K562 (cell line): ENCODE data around the gene NAPA. TPM values are rescaled to one million over a fixed set of nuclear protein-coding genes. Genes with fewer than 3 reads are reported as not detected.

Experiments used
- ATF2 ChIP-seq: sonication (generic); formaldehyde crosslinking; IDR thresholded peaks from 2 replicates; pipeline ENCODE4 v1.8.1; 2022; ENCODE audit warnings: missing genetic modification reagents
- ERF ChIP-seq: fragments of 450-650 bp; formaldehyde crosslinking; IDR thresholded peaks from 2 replicates; pipeline ENCODE4 v1.4.0; 2020; ENCODE audit warnings: mild to moderate bottlenecking, mixed read lengths
- JUND ChIP-seq, 2 experiments: IDR thresholded peaks; 2 replicates in 1 of 2; 3 replicates in 1 of 2; pipeline ENCODE4 v1.6.1; 2011; ENCODE audit warnings: borderline replicate concordance in 2 of 2, low read depth in 2 of 2, low read length in 2 of 2, improper control_type of control experiment in 1 of 2, missing biosample characterization in 1 of 2, missing genetic modification characterization in 1 of 2, missing genetic modification reagents in 1 of 2
- KLF10 ChIP-seq: fragments of 250-450 bp; sonication (Bioruptor Pico); IDR thresholded peaks from 2 replicates; pipeline ENCODE4 v1.6.1; 2021; ENCODE audit warnings: matching md5 sums
- MAZ ChIP-seq, 2 experiments: fragments of 450-650 bp in 1 of 2; sonication (generic) in 1 of 2; formaldehyde crosslinking; IDR thresholded peaks in 1 of 2; conservative IDR thresholded peaks in 1 of 2; 2 replicates each; pipeline versions ENCODE4 v1.4.0 to v1.5.0; 2020; ENCODE audit warnings: mild to moderate bottlenecking in 1 of 2, missing genetic modification reagents in 1 of 2
- MYBL2 ChIP-seq, 2 experiments: fragments of 450-650 bp in 1 of 2; sonication (generic) in 1 of 2; formaldehyde crosslinking in 1 of 2; IDR thresholded peaks; 2 replicates each; pipeline versions ENCODE4 v1.6.1 to v1.8.1; 2017 to 2022; ENCODE audit warnings: borderline replicate concordance in 1 of 2, inconsistent platforms in 1 of 2, low read depth in 1 of 2, mild to moderate bottlenecking in 1 of 2, missing genetic modification reagents in 1 of 2, moderate library complexity in 1 of 2
- NFXL1 ChIP-seq: fragments of 450-650 bp; formaldehyde crosslinking; IDR thresholded peaks from 2 replicates; pipeline ENCODE4 v1.4.0; 2021; ENCODE audit warnings: mild to moderate bottlenecking
- PHF8 ChIP-seq: fragments of 200-600 bp; sonication (generic); IDR thresholded peaks from 2 replicates; pipeline ENCODE4 v1.6.1; 2012; ENCODE audit warnings: mixed run types, mild to moderate bottlenecking, inconsistent platforms, low read length, moderate library complexity, borderline replicate concordance
- RBM34 ChIP-seq: fragments of 200-400 bp; formaldehyde crosslinking; IDR thresholded peaks from 2 replicates; pipeline ENCODE4 v1.6.1; 2018; ENCODE audit warnings: low read length, borderline replicate concordance; ENCODE audit not compliant: insufficient read depth
- SMAD2 ChIP-seq: fragments of 150-350 bp; IDR thresholded peaks from 2 replicates; pipeline ENCODE4 v1.6.1; 2014; ENCODE audit warnings: low read depth, mild to moderate bottlenecking, low read length
- SP1 ChIP-seq: sonication (generic); formaldehyde crosslinking; IDR thresholded peaks from 2 replicates; pipeline ENCODE4 v1.8.1; 2022; ENCODE audit warnings: mild to moderate bottlenecking, missing genetic modification reagents
- SRF ChIP-seq, 2 experiments: fragments of 250-450, 450-650 bp in 1 of 2; sonication (Bioruptor Pico) in 1 of 2; sonication (generic) in 1 of 2; formaldehyde crosslinking; IDR thresholded peaks; 2 replicates each; pipeline versions ENCODE4 v1.5.0 to v1.5.1; 2020 to 2022; ENCODE audit warnings: mild to moderate bottlenecking in 1 of 2, missing genetic modification reagents in 1 of 2
- TAF1 ChIP-seq: IDR thresholded peaks from 2 replicates; pipeline ENCODE4 v1.6.1; 2011; ENCODE audit warnings: mild to moderate bottlenecking, low read length, moderate library complexity; ENCODE audit not compliant: insufficient read depth, control insufficient read depth, severe bottlenecking; ENCODE audit errors: extremely low read depth
- TRIM25 ChIP-seq: fragments of 450-650 bp; IDR thresholded peaks from 2 replicates; pipeline ENCODE4 v1.7.0; 2016; ENCODE audit warnings: borderline replicate concordance
- ZBTB11 ChIP-seq, 3 experiments: fragments of 200-800 bp in 1 of 3; fragments of 250-450 bp in 1 of 3; fragments of 450-650 bp in 1 of 3; sonication (Bioruptor Pico) in 1 of 3; sonication (Bioruptor generic) in 1 of 3; formaldehyde crosslinking in 1 of 3; IDR thresholded peaks; 2 replicates each; pipeline versions ENCODE4 v1.6.1 to v1.8.0; 2016 to 2022; ENCODE audit warnings: mild to moderate bottlenecking in 2 of 3, missing genetic modification characterization in 2 of 3, missing compliant biosample characterization in 1 of 3, moderate library complexity in 1 of 3
- ZNF146 ChIP-seq: IDR thresholded peaks from one replicate; pipeline ENCODE4 v1.6.1; 2018; ENCODE audit warnings: missing compliant biosample characterization; ENCODE audit not compliant: unreplicated experiment
- ZNF253 ChIP-seq: fragments of 250-450 bp; sonication (Bioruptor Pico); conservative IDR thresholded peaks from 2 replicates; pipeline ENCODE4 v1.6.1; 2021; ENCODE audit warnings: mild to moderate bottlenecking
- ZNF444 ChIP-seq: fragments of 250-450 bp; sonication (Bioruptor Pico); IDR thresholded peaks from 2 replicates; pipeline ENCODE4 v1.4.0; 2020; ENCODE audit warnings: mild to moderate bottlenecking, moderate library complexity
- polyA plus RNA-seq, 8 experiments: library from polyadenylated mRNA; depleted of rRNA in 4 of 8; stranded (reverse) in 5 of 8; unstranded in 3 of 8; fragments of >200 nt; fragmentation: Nextera tagmentation in 2 of 8; fragmentation: Illumina TruSeq in 1 of 8; extraction: Ambion mirVana in 2 of 8; extraction: Trizol in 1 of 8; gene quantifications; 2 replicates each; pipeline versions ENCODE4 v1.2.1 to v1.2.3, GENCODE V29; 2011 to 2014; ENCODE audit warnings: inconsistent platforms in 1 of 8, missing spikeins in 1 of 8
- total RNA-seq, 7 experiments: library from RNA; depleted of rRNA in 6 of 7; stranded (reverse); fragments of >200 nt in 6 of 7; fragmentation: Illumina TruSeq in 2 of 7; extraction: Trizol in 2 of 7; gene quantifications; 2 replicates each; pipeline versions ENCODE4 v1.2.1 to v1.2.3, GENCODE V29; 2011 to 2021; ENCODE audit warnings: low replicate concordance in 1 of 7

NAPA gene
- total and polyA plus RNA-seq, 9 of the 15 experiments (the other 6 are each of a cell fraction or from before 2014, with no cell fraction given) = 5.4 to 98.6 (median 77.5) TPM

DNA sequence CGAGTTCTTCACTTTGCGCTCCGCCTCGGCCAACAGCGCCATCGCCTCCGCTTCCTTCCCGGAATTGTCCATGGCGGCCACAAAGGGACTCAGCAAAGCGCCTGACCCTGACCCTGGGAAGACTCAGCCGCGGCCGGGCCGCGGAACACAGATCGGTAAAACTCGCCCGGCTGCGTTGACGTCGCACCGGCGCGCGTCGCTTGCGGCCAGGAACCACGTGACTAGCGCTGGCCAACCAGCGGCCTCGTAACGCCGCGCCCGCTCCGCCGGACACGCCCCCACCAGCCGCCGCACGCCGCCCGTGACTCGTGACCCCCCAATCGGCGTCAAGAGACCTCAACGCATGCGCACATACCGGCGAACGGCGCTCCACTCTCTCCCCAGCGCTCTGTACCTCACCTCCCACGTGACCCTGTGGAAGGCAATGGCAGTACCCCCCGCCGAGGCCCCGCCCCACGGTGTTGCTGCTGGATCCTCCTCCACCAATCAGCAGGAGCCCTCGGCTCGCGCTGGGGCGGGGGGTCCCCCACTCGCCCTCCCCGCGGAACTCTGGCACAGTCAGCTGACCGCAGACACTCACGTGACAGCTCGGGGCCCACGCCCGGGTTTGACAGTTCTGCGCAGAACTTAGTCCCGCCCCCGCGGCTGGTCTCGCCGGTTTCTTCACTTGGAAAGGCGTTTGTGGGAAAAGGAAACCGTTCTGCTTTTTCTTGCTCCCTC, at the start of gene NAPA (continued):
- TF ChIP-seq ERF (CRISPR knock-in tag) (no peak), JUND (IDR thresholded peaks at IDR 0.05; ENCODE audit: borderline replicate concordance, low read depth, low read length) (peak; percentile 60), JUND (tag; IDR thresholded peaks at IDR 0.05; ENCODE audit: borderline replicate concordance, low read depth, low read length) (no peak; the same call in 2 of the 3 replicates), NFXL1 (no peak), PHF8 (peak; percentile 84; the same call in 1 of the 2 replicates), ZBTB11 (CRISPR knock-in tag; IDR thresholded peaks at IDR 0.05) (peak in 1 of 3 experiments; percentile 85; a peak in 2 of 6 replicates), ZNF444 (CRISPR knock-in tag) (no peak), SMAD2 (no peak), ATF2 (CRISPR knock-in tag) (no peak), SP1 (CRISPR knock-in tag) (peak; percentile 91), ZNF253 (no peak), MYBL2 (IDR thresholded peaks at IDR 0.05; ENCODE audit: low read depth) (no peak), MYBL2 (CRISPR knock-in tag; IDR thresholded peaks at IDR 0.05; ENCODE audit: borderline replicate concordance) (no peak), RBM34 (no peak), TAF1 (peak; percentile 39), KLF10 (CRISPR knock-in tag) (no peak), MAZ (CRISPR knock-in tag; conservative IDR thresholded peaks at IDR 0.05 in 1 of 2, IDR thresholded peaks at IDR 0.05 in 1 of 2) (peak; percentile 98 to 99), SRF (CRISPR knock-in tag; IDR thresholded peaks at IDR 0.05) (peak in 1 of 2 experiments; percentile 71; a peak in 2 of 4 replicates), TRIM25 (no peak), ZNF146 (no peak)
